HG02885 (cell line): ENCODE data around the gene PTPN5.
A peak's percentile ranks its signal among the peaks of the same experiment; 100 is the strongest.

Experiments used
- ATAC-seq: cut with Tn5 transposase; IDR thresholded peaks from one replicate; pipeline ENCODE4 v1.9.1; 2021; ENCODE audit warnings: mild to moderate bottlenecking; ENCODE audit not compliant: unreplicated experiment, poor library complexity

PTPN5 gene

DNA sequence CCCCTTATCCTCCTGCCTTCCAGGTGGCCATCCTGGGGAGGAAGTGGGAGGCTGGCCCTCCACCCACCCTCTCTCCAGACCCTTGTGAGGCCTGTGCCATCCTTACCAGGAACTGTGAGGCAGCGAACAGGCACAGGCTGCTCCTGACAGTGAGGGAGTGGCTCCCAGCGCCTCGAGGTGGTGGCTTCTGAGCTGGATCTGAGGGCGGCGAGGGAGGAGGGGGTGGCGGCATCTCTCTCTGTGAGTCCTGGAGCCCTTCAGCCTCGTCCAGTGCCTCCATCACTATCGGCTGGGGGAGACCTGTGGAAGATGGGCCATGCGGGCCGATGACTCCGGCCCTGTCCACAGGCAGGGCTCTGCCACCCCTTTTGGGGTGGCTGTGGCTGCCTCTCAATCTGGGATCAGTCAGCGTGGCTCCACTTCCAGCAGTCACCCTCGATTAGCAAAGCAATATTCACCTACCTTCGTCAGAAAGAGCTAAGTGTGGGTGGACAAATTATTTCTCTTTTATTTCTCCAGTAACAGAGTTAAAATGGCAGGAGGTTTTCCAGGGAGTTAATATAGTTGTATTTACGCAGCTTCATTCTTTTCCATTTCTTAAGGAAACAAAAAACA, 47.6 kb downstream of the PTPN5 start:
- ATAC-seq, result no peak

DNA sequence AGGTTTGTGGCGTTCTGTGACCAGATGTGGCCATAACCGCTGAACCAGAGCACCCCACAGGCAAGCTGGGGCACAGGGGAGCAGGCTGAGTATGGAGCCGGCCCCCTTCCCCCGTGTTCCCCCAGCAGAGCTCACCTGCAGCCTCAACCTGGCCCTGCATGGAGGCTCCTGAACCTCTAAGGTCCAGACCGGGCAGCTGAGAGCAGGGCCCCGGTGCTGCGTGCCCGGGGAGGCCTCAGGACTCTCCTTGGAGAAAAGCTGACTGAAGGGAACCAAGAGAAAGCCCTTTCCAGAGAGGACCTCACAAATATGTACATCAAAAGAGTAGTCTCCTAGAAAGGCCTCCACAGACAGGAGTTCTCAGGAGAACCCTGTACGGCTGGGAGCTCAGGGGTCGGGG, 48.2 kb downstream of the PTPN5 start:
- no peak for ATAC-seq

DNA sequence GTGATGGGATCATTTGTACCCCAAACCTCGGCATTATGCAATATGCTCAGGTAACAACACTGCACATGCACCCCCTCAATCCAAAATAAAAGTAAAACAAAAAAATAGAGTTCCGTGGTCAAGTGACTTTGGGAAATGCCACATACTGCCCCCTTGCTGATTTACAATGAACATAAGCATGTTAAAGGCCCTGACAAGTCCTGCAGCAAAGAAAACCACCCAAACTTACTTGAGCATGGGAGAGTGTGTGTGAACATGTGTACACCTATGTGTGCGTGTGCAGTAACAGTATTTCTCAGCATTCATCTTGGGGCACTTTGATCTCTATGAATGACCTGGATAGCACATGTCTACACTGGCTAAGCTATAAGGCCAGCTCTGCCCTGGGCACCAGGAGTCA, 49.8 kb downstream of the PTPN5 start:
- no peak for ATAC-seq

DNA sequence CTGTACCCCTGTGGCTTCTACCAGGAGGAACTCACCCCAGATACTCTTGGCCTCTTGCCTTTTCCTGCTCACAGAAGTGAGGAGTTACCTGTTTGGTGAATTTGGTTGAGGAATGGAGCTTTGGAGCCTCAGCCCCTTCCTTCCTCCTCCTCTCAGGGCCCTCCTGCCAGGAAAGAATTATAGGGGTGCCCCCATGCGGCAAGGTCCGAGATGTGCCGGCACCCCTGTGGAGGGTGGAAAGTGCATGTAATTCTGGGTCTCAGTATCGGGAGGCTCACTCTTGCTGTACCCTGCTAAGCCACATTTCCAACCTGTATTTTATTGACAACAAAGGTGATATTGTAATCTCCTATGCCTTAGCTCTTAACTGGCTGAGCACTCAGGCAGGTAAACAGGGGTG, 51.9 kb downstream of the PTPN5 start:
- ATAC-seq, result no peak

DNA sequence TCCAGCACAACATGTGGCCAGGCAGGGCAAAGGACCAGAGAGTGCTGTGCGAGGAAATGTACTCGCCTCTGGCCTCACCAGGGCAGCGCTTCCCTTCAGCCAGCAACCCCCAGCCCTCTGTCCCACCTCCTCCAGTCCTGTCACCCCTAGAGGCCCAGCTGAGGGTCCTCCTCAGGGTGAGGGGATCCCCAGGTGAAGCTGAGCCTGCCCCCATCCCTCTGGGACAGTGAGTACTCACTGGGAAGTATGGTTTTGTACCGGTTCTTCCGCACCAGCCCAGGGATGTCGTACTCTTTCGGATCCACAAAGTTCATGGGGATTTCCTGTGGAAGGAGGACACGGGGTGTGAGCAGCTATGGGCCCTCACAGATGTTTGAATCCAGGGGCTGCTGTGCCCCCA, 54.0 kb downstream of the PTPN5 start:
- ATAC-seq, result no peak

DNA sequence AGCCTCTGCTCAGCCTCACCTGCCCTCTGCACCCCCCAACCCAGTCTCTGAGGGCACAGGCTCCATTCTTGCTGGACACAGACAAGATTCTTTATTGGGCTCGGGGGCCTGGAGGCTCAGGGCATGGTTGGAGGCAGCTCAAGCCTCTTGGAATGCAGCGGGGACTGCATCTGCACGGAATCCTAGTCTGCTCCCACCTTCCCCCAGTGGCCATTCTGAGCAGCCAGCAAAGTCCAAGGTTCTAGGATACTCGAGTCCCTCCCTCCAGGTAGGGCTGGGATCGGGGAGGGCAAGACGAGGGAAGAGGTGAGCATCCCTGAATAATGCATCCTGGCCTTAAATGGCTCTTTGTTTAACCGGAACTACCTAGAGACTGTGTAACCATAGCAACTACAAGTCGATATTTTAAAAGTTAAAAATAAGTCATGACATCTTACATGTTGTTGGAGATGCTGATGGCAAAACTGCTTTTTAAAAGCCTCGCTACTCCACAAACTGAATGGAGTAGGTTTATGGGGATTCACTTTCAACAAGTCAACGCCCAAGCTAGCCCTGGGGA, 54.9 kb downstream of the PTPN5 start:
- ATAC-seq, result no peak

DNA sequence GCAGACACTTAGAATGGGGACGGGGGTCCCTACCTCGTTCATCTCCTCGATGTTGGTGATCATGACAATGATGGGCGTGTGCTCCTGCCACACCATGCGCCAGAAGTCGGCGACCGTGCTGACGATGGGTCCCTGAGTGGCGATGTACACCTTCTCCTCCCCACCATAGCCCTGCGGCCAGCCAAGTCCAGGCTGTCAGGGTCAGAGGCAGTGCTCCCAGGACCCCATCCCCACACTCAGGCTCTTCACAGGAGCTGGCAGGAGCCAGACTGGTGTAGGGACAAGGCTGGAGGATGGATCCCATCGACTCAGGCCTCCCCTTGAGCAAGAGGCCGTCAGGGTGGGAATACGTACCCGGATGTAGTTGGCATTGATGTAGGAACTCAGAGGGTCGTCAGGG, 58.4 kb downstream of the PTPN5 start:
- no peak for ATAC-seq

DNA sequence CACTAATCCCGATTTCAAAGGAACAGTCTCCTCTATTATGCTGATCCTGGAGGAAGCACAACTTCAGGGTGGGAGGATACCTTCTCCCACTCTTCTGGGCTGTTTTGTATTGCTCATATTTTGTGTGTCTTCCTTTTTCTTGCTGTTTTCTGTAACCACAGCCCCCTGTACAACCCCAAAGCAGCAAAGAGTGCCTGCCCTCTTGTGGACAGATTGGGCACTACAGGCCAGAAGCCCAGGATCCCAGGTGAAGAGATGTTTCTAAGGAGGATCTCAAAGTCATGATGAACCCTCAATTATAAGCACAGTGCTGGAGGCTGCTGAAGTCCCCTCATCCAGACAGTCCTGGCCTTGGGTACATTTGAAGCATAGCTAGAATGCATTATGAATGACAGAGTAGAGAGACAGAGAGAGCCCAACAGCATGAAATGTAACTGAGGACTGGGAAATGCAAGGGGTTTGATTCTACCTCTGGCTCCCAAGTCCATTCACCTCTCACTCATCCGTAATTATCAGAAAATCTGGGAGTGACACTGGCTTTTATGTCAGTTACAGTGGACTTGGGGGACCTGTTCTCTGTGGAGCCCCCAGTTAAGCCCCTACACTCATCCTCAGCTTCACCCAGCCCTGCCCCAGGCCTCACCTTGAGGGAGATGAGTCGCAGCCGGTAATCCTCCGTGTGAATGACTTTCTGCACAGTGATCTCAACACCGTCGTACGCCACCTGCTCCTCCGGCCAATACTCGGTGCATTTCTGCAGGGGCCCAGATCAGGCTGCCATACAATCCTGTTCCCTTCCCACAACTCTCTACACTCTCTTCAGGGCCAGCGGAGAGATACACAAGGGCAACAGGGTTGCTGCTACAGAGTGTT, 59.4 kb downstream of the PTPN5 start:
- peak; percentile 65 for ATAC-seq

DNA sequence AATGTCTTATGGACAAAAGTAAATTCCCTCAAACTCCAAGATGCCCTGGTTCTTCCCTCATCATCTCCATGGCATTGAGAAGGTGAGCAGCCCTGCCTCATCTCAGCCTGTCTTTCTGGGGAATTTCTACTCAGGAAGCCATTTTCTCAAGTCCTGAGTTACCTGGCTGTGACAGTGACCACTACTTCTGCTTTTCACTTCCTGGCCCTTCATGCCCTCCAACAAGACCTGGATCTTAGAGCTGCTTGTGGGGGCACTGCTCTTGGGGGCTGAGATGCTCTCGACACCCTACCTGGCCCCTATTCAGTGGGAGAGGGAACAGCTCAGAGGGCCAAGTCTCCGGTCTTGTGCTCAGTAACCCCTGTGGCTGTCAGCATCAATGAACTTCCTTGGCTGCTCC, 60.2 kb downstream of the PTPN5 start:
- ATAC-seq, result peak; percentile 29

DNA sequence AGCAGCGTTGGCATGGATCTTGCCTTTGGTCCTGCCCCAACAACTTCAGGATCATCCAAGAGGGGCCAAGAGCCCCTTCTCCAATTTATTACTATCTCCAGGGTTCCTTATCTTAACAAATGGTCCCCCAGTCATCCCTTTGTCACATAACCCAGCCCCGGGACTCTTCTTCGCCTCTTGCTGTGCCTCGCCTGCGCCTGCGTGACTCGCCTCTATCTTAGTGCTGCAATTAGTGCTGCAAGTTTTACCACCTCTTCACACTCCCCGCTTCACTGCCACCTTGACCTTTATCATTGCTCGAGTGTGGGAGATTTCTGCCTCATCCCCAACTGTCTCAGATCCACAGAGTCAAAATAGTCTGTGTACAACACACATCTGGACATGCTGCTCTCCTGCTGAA, 61.6 kb downstream of the PTPN5 start:
- no peak for ATAC-seq

DNA sequence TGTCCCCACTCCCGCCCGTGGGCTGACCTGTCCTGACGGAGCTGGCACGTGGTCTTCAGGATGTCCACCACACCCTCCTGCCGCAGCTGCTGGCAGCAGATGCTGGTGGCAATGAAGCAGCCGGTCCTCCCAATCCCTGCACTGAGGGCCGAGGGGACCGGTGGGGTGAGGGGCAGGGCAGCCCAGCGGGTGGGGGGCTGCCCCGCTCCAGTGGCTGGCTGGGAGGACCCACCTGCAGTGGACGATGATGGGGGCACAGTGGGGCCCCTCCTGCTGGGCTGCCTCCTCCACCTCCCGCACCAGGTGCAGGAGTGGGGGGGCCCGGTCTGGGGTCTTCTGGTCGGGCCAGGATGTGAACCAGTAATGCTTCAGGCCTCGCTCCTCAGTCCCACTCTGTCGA, 62.2 kb downstream of the PTPN5 start:
- ATAC-seq, result no peak

DNA sequence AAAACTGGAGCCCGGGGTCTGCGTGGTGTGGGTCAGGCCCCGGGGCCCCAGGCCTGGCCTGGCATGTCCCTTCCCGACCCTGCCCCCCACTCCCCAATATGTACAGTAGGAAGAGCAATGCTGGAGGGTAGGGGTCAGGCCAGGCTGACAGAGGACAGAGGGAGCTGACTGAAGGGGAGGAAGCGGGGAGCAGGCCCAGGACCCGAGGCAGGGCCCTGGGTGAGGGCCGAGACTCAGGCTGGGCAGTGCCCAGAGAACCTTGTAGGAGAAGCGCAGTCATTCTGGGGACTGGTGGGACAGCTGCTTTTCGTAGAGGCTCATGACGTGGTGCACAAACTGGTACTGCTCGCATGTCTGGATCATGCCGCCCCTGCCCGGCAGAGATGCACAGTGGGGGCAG, 62.9 kb downstream of the PTPN5 start:
- no peak for ATAC-seq

DNA sequence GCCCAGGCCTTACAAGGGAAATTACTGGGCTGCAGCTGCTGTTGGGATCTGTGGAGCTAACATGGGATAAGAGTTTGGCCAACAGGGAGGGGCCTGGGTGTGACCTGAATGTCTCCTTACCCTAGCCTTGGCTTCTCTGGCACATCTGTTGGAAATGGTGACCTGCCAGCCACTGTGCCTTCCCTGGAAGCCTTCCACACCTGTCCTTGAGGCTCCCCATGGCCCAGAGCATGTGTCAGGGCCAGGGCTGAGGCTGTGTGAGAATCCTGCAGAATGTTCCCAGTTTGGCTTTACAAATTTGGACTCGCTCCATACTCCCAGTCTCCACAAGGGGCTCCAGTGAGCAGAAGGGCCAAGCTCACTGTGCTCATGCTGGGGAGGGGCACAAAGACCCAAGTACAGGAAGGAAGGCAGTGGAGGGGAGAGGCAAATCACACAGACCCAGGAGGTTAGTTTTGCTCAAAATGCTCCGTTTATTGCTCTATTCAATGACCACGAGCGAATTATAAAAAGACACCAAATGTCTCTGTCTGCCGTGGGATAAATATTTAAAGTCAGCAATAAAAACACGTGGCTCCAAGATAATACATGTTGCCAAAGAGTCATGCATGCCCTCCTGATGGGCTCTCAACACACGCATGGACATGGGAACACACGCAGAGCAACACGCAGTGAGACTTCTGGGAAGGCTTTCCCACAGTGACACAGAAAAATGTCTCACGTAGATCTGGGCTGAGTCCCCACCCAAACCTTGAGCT, 63.9 kb downstream of the PTPN5 start:
- no peak for ATAC-seq

DNA sequence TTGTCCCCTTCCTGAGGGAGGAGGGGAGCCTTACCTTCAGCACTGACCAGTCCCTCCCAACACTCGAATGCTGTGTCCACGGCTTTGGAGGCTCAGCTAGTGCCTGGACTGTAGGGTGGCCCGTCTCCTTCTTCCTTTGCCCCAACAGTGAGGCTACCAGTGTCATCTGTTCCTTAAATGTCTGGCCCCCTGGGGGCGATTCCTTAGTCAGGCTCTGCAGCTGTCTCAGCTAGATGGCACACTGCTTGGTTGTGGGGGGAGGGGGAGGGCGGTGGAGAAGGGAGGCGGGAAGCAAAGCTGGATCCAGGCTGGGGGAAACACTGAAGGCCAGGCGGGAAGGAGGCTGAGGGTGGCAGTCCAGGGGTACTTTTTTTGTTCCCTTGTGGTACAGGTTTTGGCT, 65.6 kb downstream of the PTPN5 start, which contains the start of gene IGSF22:
IGSF22 (minus strand) TSS at position 149 of the 400 bp plus-strand sequence. CDS start 1,952 bp downstream, outside the sequence.
- ATAC-seq, result no peak

DNA sequence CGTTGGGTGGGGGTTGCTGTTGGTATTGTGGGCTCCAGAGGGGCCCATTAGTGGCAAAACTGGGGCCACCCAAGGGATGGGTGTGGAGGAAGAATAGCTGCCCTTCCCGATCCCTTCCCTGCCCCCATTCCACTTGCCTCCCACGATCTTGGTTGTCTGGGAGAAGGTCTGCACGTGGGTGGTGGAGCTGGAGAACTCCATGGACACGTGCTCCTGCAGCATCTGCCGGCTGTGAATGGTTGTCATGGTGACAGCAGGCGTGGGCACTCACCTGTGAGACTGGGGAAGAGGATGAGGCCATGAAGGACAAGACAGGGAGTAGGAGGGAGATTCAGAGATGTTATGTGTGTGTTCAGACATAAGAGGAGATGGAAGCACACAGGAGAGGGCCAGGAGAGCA, 67.6 kb downstream of the PTPN5 start:
- ATAC-seq, result no peak

DNA sequence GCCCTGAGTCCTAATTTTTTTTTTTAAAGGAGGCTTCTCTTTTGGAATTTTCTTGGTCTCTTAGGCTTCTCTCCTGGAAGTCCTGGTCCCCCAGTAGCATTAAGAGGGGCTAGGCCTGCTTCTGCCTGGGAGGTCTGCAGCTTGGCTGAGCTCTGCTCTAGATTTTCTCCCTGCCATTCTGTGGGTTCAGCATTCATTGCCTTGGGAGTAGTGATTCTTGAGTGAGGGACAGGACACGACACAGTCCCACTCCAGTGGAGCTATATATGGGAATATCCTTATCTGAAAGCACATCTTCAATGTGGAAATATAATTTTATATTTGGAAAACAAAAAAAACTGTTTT, 69.3 kb downstream of the PTPN5 start:
- peak; percentile 7 for ATAC-seq

DNA sequence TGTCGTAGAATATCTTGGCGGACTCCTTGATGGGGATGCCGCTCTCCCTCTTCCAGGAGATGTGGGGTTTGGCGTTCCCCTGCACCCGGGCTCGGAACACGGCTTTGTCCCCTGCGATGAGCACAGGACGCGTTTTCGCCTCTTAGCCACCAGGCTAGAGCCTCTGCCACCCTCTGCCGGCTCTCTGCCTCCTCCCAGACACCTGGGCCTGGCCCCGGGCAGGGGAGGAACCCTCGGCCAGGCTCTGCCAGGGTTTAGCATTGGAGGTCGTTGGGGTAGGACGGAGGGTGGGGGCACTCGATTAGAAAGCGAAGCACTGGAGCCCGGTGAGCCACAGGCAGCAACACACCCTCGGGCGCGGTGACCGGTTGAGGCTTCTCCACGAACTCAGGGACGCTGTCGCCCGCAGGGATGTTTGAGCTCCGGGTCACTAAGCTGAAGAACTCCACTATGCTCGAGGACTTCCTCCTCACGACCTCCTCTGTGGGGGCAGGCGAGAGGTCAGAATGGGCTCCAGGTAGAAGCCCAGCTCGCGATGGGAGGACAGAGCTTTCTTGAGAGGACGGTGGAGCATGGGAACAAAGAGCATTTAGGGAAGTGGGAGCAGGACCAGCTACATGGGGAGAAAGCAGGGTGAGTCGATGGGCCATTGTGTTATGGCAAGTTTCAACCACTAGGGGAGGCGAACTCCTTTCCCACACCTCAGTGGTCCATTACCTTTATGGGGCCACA, 69.9 kb downstream of the PTPN5 start:
- ATAC-seq, result peak; percentile 71

DNA sequence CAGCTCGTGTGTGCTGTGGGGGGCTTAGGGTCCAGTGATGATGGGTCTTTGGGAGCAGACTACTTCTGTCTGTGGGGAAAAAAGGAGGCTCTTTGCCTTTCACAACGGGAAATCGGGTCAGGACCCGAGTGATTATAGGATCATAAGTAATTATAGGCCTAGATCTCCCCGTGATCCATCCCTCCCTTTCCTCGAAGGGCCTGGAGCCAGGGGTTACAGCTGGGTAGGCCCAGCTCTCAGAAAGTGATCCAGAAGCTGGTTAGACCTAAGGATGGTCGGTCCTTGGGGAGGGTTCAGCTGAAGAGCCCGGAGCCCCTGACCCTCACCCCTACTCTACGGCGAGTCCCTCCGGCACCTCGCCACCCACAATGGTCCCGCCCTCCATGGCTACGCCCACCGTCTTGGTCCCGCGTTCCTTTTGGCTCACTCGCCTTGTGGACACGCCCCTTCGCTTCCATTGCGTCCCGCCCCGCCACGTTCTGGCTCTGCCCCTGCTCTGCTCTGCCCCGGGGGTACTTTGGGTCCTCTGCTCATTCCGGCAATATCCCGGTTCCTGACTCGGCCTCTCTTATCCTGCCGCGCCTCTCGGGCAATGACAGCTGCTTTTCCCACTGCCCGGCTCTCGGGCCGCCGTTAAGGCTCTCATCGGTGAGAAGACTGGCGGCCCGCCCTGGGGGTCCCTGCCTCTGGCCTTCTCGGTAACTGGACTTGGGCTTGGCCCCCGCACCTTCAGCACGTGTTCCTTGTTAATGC, 70.6 kb downstream of the PTPN5 start:
- peak; percentile 85 for ATAC-seq

DNA sequence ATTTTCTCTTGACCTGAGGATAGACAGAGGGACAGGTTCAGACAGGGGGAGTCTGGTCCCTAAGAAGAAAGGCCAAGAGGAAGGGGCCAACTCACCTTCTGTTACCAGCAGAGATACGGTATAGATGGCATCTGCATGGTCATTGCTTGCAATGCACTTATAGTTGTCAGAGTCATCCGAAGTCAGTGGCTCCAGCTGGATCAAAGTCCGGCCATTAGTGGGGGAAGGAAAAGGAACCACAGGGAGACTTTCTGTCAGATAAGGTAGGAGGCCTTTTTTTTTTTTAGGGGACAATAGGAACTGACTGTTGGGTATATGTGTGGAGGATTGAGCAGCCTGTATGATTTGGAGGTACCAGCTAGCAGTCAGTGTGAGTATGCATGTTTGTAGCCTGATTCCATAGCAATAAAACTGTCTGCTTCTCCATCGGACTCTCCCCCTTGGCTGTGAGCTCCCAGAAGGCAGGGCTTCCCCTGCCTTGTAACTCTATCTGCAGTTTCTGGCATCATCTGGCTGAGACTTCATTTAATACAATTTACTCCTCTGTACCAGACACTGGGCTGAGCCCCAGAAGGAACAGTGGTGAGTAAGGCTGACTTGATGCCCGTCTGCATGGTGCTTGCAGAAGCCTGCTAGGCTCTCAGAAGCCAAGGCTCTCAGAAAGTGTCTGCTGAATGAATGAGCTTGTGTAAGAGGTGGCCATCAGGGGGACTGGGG, 71.3 kb downstream of the PTPN5 start:
- ATAC-seq, result no peak
